ENCODE results near the gene CBFA2T2. TPM values are rescaled to one million over a fixed set of nuclear protein-coding genes. Genes with fewer than 3 reads are reported as not detected.

The CBFA2T2 gene
- total RNA-seq, 1 experiment from 2014 or later: 15.4 TPM

DNA sequence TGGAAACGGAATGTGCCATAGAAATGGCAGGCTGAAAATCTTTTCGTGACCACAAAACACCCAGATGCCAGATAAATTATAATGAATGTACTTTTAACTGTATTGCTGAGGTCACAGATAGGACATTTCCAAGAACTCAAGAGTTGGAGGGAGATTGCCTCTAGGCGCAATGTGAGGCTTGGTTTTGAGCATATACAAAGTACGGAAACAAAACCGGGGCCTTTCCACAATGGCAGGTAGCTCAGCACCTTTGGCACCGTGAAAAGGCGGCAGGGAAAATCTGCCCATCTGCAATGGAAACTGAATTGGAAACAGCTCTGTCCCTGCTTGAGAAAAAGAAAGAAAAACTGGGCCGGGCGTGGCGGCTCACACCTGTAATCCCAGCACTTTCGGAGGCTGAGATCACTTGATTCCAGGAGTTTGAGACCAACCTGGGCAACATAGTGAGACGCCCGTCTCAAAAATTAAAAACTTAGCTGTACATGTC, 161.7 kb downstream of the CBFA2T2 start:
- H3K4me3 Mint-ChIP-seq (ENCODE audit: unreplicated experiment): no peak overlapping the region
- no TSS peak for BruUV-seq (replicated peaks)
- no peaks in the 10 kb centered on the region for H3K27me3 Mint-ChIP-seq (ENCODE audit: insufficient read depth, unreplicated experiment)
- H3K27ac Mint-ChIP-seq (ENCODE audit: low read depth, unreplicated experiment): no peak overlapping the region
- ChIA-PET CTCF (interaction anchor here (0.6 to 5.6 kb wide), 9 partner anchors 12 to 246 kb away, joined by 3 to 28 read pairs (median 4); partner anchors contain the start of gene ACTL10), POLR2A (interaction anchor here (0.7 to 1.0 kb wide), 4 partner anchors 12 to 706 kb away, joined by 3 to 4 read pairs (median 4); no protein-coding TSS in a partner anchor)
- intact Hi-C loops (cut with micrococcal nuclease): no loop called here
- peaks cover 10% of the 10 kb centered on the region for H3K4me1 Mint-ChIP-seq (ENCODE audit: insufficient read depth, unreplicated experiment)
- TF ChIP-seq, protein P1, sequence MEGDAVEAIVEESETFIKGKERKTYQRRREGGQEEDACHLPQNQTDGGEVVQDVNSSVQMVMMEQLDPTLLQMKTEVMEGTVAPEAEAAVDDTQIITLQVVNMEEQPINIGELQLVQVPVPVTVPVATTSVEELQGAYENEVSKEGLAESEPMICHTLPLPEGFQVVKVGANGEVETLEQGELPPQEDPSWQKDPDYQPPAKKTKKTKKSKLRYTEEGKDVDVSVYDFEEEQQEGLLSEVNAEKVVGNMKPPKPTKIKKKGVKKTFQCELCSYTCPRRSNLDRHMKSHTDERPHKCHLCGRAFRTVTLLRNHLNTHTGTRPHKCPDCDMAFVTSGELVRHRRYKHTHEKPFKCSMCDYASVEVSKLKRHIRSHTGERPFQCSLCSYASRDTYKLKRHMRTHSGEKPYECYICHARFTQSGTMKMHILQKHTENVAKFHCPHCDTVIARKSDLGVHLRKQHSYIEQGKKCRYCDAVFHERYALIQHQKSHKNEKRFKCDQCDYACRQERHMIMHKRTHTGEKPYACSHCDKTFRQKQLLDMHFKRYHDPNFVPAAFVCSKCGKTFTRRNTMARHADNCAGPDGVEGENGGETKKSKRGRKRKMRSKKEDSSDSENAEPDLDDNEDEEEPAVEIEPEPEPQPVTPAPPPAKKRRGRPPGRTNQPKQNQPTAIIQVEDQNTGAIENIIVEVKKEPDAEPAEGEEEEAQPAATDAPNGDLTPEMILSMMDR (IDR thresholded peaks at IDR 0.05; ENCODE audit: unreplicated experiment): no peak
- H3K9me3 Mint-ChIP-seq (ENCODE audit: unreplicated experiment): no peaks in the 10 kb centered on the region
- DNase-seq (ENCODE audit: unreplicated experiment): no peak
- H3K36me3 Mint-ChIP-seq (ENCODE audit: insufficient read depth, unreplicated experiment): peaks cover 26% of the 10 kb centered on the region

DNA sequence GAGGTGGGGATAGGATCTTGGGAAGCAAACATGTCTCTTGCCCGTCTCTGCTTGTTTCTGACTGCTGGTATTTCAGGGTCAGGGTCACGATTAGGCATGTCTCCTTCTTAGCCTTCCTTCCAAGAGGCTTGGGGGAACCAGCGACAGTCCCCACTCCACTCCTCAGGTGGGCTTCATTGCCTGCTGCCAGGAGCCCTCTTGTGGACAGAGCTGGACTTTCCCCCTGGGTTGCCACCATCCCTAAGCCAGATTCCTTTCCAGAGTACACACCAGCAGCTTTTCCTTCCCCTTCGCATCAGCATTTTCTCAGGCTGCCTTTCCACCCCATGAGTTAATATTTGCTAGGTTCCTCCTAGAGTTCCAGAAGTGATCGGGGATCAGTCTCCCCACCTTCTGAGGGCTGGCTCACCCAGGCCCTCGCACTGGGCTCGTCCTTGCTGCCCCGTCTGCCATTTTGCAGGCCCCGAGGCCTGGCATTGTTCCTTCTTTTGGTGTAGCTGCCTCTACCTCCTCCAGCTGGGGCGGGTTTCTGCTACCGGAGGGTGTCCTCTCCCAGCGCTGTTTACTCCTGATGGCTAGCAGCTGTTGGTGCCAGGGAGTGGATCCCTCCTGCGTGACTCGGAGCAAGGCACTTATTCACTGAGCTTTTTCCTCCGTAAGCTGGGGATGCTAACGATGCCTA, 163.5 kb downstream of the CBFA2T2 start:
- Mint-ChIP-seq H3K4me3 (ENCODE audit: unreplicated experiment) (no peak overlapping the region), H3K4me1 (ENCODE audit: insufficient read depth, unreplicated experiment) (peaks cover under 1% of the 10 kb centered on the region), H3K27me3 (ENCODE audit: insufficient read depth, unreplicated experiment) (no peaks in the 10 kb centered on the region), H3K9me3 (ENCODE audit: unreplicated experiment) (no peaks in the 10 kb centered on the region), H3K36me3 (ENCODE audit: insufficient read depth, unreplicated experiment) (peaks cover 17% of the 10 kb centered on the region), H3K27ac (ENCODE audit: low read depth, unreplicated experiment) (no peak overlapping the region)
- CTCF ChIA-PET: interaction anchor here (0.6 to 5.6 kb wide), 18 partner anchors 9 to 476 kb away, joined by 3 to 28 read pairs (median 4); partner anchors contain the start of genes ACTL10 and C20orf144
- intact Hi-C loops (cut with micrococcal nuclease): loop anchor here (1.0 kb wide), 2 partner anchors 196 to 237 kb away; no protein-coding TSS in a partner anchor
- no TSS peak for BruUV-seq (replicated peaks)
- POLR2A ChIA-PET: interaction anchor here (0.6 to 2.8 kb wide), 4 partner anchors 10 to 210 kb away, joined by 4 to 18 read pairs (median 6); partner anchors contain the start of genes ACTL10, C20orf144 and CBFA2T2
- peak; percentile 57 for DNase-seq (ENCODE audit: unreplicated experiment)
- TF ChIP-seq, protein P1 (IDR thresholded peaks at IDR 0.05; ENCODE audit: unreplicated experiment): peak; percentile 76

DNA sequence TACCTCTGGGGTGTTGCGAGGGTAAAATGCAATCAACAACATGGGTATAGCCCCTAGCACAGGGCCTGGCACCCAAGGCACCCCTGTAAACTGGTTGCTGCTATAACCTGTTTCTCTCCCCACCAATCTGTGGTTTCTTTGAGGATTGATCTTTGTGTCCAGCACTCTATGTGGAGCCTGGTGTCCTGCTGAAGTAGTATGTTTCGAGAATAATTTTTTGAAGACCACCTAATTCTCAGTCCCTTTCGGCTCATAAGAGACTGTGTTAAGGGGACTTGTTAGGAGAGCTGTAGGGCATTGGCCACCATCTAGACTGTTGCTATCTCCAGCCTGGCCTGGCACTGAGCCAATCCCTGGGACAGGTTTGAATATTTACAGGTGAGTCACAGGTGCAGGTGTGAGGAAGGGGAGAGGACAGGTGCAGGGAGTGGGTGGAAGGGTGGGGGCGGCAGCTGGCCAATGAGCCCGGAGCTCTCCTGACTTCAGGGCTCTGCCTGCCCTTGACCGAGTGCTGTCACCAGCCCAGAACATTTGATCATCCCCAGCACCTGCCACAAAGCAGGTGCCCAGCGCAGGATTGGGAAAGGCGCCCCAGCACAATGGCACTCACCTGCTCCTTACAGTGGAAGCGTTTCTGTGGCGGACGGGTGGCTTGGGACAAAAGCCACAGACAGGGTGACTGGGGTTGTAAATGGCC, 164.2 kb downstream of the CBFA2T2 start:
- no TSS peak for BruUV-seq (replicated peaks)
- H3K36me3 Mint-ChIP-seq (ENCODE audit: insufficient read depth, unreplicated experiment): peaks cover 14% of the 10 kb centered on the region

More for the DNA sequence above, 164.2 kb downstream of the CBFA2T2 start:
- Mint-ChIP-seq H3K27me3 (ENCODE audit: insufficient read depth, unreplicated experiment) (no peaks in the 10 kb centered on the region), H3K4me3 (ENCODE audit: unreplicated experiment) (no peak overlapping the region), H3K4me1 (ENCODE audit: insufficient read depth, unreplicated experiment) (no peaks in the 10 kb centered on the region), H3K27ac (ENCODE audit: low read depth, unreplicated experiment) (no peak overlapping the region), H3K9me3 (ENCODE audit: unreplicated experiment) (no peaks in the 10 kb centered on the region)
- DNase-seq (ENCODE audit: unreplicated experiment): peak; percentile 47
- intact Hi-C loops (cut with micrococcal nuclease): loop anchor here (1.0 kb wide), 2 partner anchors 197 to 238 kb away; no protein-coding TSS in a partner anchor
- POLR2A ChIA-PET: interaction anchor here (0.9 to 2.8 kb wide), 5 partner anchors 9 to 194 kb away, joined by 3 to 18 read pairs (median 6); partner anchors contain the start of genes ACTL10, C20orf144 and CBFA2T2
- CTCF ChIA-PET: interaction anchor here (0.7 to 5.6 kb wide), 17 partner anchors 9 to 475 kb away, joined by 3 to 28 read pairs (median 4); partner anchors contain the start of genes ACTL10 and C20orf144
- TF ChIP-seq, protein P1 (IDR thresholded peaks at IDR 0.05; ENCODE audit: unreplicated experiment): no peak
